Vagina (tissue), 2 donors: ENCODE measurements around the gene KMT2E.

Experiments used
- CTCF ChIP-seq, 3 experiments: fragments of 450-650 bp in 2 of 3; fragments of 200-600 bp in 1 of 3; sonication (generic) in 1 of 3; IDR thresholded peaks; one replicate each; pipeline ENCODE4 v1.5.1; 2017 to 2019; ENCODE audit warnings: antibody characterized with exemption in 3 of 3, mild to moderate bottlenecking in 2 of 3, moderate library complexity in 2 of 3
- POLR2AphosphoS5 ChIP-seq, 2 donors: sonication (generic); formaldehyde crosslinking; IDR thresholded peaks; one replicate each; pipeline ENCODE4 v1.9.0; 2017; ENCODE audit warnings: antibody characterized with exemption in 2 of 2, mild to moderate bottlenecking in 2 of 2, low read depth in 1 of 2; ENCODE audit not compliant: insufficient read depth in 1 of 2

- TF ChIP-seq CTCF (IDR thresholded peaks at IDR 0.05) (no peak), POLR2AphosphoS5 (IDR thresholded peaks at IDR 0.05; ENCODE audit: insufficient read depth in 1 of 2, low read depth in 1 of 2) (no peak)
These were observed 13.8 kb upstream of the KMT2E start for GRCh38 chr7:105000200-105000599.
